ENCODE measurements around the gene SV2B.

- TF ChIP-seq CTCF (IDR thresholded peaks at IDR 0.05) (no peak), POLR2A (IDR thresholded peaks at IDR 0.05) (no peak)
Observed at GRCh38 chr15:91265416-91265940, 165.4 kb downstream of the SV2B start.

Measured in adrenal gland (tissue), 5 donors.